Amygdala (tissue), 56 donors: ENCODE data around the gene BCO1.
A peak's percentile ranks its signal among the peaks of the same experiment; 100 is the strongest.
"Not testable (repeated sequence)": the region's sequence is repeated elsewhere in the genome, so short reads cannot be mapped to it uniquely, and the experiment has no call there.

Experiments
- DNase-seq, 56 donors: peaks; one replicate each; lab custom pipeline; 2025; lab: John Stamatoyannopoulos, UW

Gene BCO1, protein sequence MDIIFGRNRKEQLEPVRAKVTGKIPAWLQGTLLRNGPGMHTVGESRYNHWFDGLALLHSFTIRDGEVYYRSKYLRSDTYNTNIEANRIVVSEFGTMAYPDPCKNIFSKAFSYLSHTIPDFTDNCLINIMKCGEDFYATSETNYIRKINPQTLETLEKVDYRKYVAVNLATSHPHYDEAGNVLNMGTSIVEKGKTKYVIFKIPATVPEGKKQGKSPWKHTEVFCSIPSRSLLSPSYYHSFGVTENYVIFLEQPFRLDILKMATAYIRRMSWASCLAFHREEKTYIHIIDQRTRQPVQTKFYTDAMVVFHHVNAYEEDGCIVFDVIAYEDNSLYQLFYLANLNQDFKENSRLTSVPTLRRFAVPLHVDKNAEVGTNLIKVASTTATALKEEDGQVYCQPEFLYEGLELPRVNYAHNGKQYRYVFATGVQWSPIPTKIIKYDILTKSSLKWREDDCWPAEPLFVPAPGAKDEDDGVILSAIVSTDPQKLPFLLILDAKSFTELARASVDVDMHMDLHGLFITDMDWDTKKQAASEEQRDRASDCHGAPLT

DNA sequence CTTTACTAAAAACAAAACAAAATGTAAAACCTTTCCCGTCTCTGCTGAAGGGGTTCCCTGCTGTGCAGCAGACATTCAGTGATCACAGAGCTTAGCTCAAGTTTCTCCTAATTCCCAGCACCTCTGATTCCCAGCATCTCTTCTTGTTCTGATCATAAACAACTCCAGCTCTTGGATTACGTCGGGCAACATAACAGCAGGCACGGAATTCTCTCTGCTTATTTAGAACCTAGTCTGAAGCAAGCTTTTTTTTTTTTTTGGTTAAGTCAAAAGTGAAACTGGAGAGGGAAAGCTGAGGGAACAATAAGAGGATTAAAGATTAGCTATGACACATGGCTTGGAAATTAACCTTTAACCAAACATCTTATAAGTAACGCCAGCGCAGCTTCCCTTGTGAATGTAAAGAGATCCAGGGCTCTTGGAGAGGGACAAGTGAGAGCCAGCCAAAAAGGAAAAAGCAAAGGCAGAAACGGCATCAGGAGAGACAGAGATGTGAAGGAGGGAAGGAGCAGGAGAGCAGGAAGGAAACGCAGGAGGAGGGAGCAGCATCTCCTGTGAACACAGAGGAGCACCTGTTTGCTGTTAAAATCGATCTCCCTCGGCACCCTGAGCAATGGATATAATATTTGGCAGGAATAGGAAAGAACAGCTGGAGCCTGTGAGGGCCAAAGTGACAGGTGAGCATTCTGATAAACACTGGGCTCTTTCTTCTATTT lies at the start of gene BCO1:
Gene BCO1 (plus strand): TSS at position 394 of the 716 bp plus-strand sequence. CDS start 220 bp downstream, at position 614.
- peak in 3 of 56 donors; percentile 2 to 17 (median 4) for DNase-seq

- peak in 52 of 56 donors; percentile 4 to 88 (median 68) for DNase-seq
These were observed 49.3 kb upstream of the BCO1 start for GRCh38 chr16:81189100-81189664.

DNA sequence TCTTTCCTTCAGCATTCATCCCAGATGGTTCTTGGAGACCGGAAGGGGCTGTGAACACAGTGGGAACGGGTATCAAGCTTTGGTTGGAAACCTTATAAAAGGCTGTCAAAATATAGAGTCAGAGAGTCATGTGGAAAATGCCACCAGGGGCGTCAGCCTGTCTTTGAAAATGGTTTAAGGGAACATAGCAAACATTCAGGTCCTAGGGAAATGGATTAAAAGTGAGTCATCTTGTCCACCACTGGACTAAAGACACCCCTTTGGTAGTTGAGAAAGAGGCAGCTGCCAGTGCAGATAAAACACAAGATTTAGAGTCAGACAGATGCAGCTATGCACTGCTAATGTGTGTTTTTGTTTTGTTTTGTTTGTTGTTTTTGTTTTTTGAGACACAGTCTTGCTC lies 47.8 kb upstream of the BCO1 start:
- no peak for DNase-seq

- DNase-seq: no peak
These were observed 42.5 kb upstream of the BCO1 start for GRCh38 chr16:81195885-81196534.

- DNase-seq: peak in 21 of 56 donors; percentile 3 to 50 (median 13)
These were observed 39.9 kb upstream of the BCO1 start for GRCh38 chr16:81198635-81199034.

DNA sequence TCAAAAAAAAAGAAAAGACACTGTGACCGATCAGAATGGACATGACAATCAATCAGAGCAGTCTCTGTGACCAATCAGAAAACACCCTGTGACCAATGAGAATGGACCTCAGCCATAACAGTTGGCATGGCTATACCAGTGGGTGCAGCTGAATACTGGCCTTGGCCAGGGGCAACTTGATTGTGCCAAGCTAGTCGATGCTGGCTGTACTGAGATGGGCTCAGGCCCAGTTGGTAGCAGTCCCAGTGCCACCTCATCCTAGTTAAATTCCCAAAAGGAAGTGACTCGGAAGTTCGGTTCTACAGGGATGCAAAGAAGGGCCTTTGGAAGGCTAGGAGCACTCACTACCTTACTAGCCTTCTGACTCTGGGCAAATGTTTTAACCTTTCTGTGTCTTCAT lies 37.2 kb upstream of the BCO1 start:
- DNase-seq: peak in 30 of 56 donors; percentile 2 to 79 (median 24)

- DNase-seq: peak in 29 of 56 donors; percentile 2 to 69 (median 23)
These were observed 33.5 kb upstream of the BCO1 start for GRCh38 chr16:81204798-81205680.

GRCh38 chr16:81207076-81207475 lies 31.4 kb upstream of the BCO1 start:
- no peak for DNase-seq

DNA sequence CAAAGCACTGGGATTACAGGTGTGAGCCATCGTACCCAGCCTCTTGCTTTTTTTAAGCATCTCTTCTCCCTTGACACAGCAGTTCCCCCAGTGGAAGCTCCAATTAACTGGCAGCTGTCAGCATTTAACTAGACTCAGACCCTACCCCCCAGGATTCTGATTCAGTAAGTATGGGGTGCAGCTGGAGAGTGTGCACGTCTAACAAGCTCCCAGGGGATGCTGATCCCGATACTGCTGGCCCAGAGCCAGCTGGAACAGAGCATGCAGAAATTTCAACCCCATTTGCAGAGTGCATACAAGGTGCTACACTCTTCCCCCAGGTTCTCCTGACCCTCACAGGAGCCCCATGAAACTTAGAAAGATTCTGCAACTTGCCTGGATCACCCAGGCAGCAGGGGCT lies 27.7 kb upstream of the BCO1 start:
- DNase-seq: no peak

DNA sequence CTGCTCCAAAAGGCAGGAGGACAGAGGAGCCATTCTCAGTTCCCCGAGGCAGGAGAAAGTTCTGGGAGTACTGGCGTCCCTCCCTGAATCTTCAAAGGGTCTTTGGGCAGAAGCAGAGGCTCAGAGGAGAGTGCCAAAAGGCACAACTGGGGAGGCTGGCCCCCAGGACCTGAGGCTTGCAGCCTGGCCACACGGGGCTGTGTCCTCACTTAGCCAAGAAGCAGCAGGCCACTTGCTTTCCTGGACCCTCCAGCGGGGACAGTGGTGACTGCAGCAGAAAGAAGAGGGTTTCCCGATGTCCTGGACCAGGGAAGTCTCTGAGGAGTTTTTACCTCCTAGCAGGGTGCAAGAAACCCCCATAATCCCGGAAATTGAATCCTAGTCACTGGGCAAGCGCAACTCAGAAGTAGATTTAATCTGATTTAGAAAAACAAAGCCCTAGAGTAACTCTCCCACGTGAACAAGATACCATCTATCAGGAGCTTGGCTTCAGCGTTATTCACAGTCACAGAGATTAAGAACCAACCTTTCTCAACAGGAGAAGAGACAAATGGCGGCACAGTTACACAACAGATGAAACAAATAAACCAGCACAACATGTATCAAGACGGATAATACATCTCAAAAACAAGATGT lies 25.5 kb upstream of the BCO1 start:
- no peak for DNase-seq

DNA sequence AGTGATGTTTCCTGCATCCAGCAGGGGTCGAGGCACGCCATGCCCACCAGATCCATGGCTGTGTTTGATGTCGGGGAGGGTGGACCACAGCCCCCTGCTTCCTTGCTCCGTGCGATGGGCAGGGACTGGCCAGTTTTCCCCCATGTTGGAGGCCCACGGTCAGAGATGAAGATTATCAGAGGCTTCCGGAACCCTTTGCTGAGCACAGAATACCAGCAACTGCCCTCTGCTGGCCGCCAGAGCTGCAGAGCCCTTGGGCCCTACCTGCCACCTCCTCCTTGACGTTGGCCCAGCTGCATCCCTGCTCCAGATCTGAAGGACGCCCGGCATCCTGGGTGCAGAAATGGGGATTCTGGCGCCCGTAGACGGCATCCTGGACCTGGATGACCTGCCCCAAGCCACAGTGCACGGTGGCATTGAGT lies 23.7 kb upstream of the BCO1 start:
- DNase-seq: no peak

GRCh38 chr16:81216114-81216513 lies 22.4 kb upstream of the BCO1 start:
- DNase-seq: no peak

DNA sequence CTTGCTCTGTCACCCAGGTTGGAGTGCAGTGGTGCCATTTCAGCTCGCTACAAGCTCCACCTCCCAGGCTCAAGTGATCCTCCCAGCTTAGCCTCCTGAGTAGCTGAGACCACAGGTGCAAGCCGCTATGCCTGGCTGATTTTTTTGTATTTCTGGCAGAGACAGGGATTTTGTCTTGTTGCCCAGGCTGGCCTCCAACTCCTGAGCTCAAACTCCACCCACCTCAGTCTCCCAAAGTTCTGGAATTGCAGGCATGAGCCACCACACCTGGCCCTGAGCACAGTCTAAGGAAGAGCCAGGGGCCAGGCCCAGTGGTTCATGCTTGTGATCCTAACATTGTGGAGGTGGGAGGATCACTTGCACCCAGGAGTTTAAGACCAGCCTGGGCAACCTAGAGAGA lies 21.8 kb upstream of the BCO1 start:
- no peak for DNase-seq

GRCh38 chr16:81219151-81219550 lies 19.3 kb upstream of the BCO1 start:
- DNase-seq: no peak

- DNase-seq: no peak
These were observed 18.1 kb upstream of the BCO1 start for GRCh38 chr16:81220349-81220748.

DNA sequence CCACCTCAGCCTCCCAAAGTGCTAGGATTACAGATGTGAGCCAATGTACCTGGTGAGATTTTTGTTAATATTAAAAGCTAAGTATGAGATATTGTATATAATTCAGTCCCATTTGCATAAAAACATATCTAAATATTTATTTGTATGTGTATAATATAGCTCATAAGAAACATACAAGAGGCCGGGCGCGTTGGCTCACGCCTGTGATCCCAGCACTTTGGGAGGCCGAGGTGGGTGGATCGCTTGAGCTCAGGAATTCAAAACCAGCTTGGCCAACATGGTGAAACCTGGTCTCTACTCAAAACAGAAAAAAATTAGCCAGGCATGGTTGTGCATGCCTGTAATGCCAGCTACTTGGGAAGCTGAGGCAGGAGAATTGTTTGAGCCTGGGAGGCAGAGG lies 16.8 kb upstream of the BCO1 start:
- DNase-seq: no peak

GRCh38 chr16:81224824-81225223 lies 13.7 kb upstream of the BCO1 start:
- DNase-seq: no peak

DNA sequence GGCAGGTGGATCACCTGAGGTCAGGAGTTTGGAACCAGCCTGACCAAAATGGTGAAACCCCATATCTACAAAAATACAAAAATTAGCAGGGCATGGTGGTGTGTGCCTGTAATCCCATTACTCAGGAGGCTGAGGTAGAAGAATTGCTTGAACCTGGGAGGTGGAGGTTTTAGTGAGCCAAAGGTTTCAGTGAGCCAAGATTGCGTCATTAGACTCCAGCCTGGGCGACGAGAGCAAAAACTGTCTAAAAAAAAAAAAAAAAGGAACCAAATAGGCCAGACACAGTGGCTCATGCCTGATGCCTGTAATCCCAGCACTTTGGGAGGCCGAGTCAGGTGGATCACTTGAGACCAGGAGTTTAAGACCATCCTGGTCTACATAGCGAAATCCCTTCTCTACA lies 12.8 kb upstream of the BCO1 start:
- not testable (repeated sequence) for DNase-seq

- DNase-seq: no peak
These were observed 10.7 kb upstream of the BCO1 start for GRCh38 chr16:81227785-81228184.
